Bronchus fibroblast of lung (primary cell): ENCODE data around the gene CLUH. TPM values are rescaled to one million over a fixed set of nuclear protein-coding genes. Genes with fewer than 3 reads are reported as not detected.

ENCODE experiments used
- total RNA-seq: library from RNA; depleted of rRNA; stranded (reverse); fragments of >200 nt; gene quantifications from 2 replicates; pipeline ENCODE4 v1.2.3, GENCODE V29; 2015

CLUH gene, protein sequence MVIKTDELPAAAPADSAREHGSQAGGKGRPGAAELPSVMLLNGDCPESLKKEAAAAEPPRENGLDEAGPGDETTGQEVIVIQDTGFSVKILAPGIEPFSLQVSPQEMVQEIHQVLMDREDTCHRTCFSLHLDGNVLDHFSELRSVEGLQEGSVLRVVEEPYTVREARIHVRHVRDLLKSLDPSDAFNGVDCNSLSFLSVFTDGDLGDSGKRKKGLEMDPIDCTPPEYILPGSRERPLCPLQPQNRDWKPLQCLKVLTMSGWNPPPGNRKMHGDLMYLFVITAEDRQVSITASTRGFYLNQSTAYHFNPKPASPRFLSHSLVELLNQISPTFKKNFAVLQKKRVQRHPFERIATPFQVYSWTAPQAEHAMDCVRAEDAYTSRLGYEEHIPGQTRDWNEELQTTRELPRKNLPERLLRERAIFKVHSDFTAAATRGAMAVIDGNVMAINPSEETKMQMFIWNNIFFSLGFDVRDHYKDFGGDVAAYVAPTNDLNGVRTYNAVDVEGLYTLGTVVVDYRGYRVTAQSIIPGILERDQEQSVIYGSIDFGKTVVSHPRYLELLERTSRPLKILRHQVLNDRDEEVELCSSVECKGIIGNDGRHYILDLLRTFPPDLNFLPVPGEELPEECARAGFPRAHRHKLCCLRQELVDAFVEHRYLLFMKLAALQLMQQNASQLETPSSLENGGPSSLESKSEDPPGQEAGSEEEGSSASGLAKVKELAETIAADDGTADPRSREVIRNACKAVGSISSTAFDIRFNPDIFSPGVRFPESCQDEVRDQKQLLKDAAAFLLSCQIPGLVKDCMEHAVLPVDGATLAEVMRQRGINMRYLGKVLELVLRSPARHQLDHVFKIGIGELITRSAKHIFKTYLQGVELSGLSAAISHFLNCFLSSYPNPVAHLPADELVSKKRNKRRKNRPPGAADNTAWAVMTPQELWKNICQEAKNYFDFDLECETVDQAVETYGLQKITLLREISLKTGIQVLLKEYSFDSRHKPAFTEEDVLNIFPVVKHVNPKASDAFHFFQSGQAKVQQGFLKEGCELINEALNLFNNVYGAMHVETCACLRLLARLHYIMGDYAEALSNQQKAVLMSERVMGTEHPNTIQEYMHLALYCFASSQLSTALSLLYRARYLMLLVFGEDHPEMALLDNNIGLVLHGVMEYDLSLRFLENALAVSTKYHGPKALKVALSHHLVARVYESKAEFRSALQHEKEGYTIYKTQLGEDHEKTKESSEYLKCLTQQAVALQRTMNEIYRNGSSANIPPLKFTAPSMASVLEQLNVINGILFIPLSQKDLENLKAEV (N-terminal part only)
- 41.5 and 44.2 TPM in 2 replicates for total RNA-seq

DNA sequence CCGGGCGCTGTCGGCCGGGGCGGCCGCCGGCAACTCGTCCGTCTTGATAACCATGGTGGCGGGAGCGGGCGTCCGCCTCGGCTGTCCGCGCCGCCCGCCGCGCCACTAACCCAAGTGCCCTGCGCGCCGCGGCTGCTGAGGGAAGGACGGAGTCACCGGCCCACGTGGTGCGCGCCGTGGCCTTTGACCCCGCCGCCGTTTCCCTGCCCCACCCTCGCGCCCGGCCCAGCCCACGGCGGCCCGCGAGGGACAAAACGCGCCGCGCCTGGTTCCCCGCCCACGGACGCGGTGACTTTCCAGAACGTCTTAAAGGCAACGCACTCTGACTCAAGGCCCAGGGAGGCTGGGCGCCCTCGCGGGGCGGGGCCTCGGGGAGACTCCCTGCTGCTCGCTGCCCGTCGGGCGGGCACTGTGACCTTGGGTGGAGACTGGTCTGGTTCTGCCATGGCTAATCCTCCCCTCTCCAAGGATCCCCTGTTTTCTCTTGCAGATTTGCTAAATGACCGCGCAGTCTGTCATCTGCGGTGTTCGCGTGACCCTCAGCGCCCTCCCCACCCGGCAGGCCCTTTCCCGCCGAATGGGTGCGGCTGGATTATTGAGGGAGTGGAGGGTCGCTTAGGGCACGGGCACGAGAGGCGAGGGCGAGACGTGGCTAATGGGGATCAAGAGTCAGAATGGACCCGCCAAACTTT, at the start of gene CLUH:
CLUH (minus strand) TSS at position 157 of the 692 bp plus-strand sequence; CDS start at position 54, 103 bp downstream.

DNA sequence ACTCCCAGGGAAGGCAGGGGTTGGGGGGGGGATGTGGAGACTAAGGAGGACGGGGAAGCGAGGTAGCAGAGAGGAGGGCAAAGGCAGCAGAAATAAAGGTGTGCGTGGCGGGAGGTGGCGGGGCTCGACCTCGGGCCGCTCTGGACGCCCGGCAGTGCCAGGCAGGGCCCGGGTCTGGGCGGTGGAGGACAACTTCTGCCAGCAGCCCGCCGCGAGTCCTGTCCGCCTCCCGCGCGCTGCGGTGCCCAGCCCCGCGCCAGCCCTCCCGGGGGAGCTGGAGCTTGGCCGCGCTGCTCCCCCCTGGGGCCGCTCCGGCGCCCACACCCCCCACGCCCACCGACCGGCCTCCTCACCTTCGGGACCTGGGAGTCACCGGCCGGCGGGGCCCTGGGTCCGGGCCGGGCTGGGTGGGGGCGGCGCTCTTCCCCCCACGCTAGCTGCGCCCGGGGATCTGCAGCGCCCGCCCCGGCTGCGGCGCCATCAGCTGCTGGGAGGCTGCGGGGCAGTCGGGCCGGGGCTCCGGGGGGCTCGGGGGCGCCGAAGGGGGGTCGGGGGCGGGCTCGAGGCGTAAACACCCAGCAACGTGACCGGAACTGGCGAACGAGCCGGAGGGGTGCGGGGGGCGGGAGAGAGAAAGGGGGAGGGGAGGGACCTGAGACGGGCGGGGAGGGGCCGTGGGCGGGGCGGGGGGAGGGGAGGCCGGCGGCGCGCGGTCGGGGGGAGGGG, 37.7 kb upstream of the CLUH start, which contains the start of gene CCDC92B:
CCDC92B (minus strand) TSS at position 595 of the 726 bp plus-strand sequence. CDS start 14,507 bp downstream, outside the sequence.

Other genes starting within 250 kb of the CLUH start
- gene METTL16, start 199.9 kb downstream of the CLUH start, total RNA-seq = 10.9 and 12.2 TPM in 2 replicates
- gene PAFAH1B1, start 118.1 kb downstream of the CLUH start, total RNA-seq = 27.1 and 39.7 TPM in 2 replicates
- gene CCDC92B, start 37.9 kb upstream of the CLUH start, total RNA-seq = not detected in 2 replicates
- gene RAP1GAP2, start 84.7 kb upstream of the CLUH start, total RNA-seq = 2.5 and 8.4 TPM in 2 replicates